Sigmoid colon (tissue), 4 donors: ENCODE results near the gene INO80E.

Experiments used
- EP300 ChIP-seq, 4 donors: sonication (generic); formaldehyde crosslinking; IDR thresholded peaks; one replicate each; pipeline ENCODE4 v1.6.1; 2017; ENCODE audit warnings: antibody characterized with exemption in 4 of 4
- POLR2A ChIP-seq, 2 donors: fragments of 450-650 bp; IDR thresholded peaks; one replicate each; pipeline ENCODE4 v1.6.1; 2016; ENCODE audit warnings: antibody characterized with exemption in 2 of 2, mild to moderate bottlenecking in 2 of 2, moderate library complexity in 2 of 2
- POLR2AphosphoS5 ChIP-seq, 4 donors: sonication (generic); formaldehyde crosslinking; IDR thresholded peaks; one replicate each; pipeline ENCODE4 v1.6.1; 2017; ENCODE audit warnings: antibody characterized with exemption in 4 of 4
- TF ChIP-seq, protein P1 (sequence below), 4 experiments: fragments of 450-650 bp in 3 of 4; fragments of 200-600 bp in 1 of 4; IDR thresholded peaks; one replicate each; pipeline ENCODE4 v1.5.1; 2016 to 2019; ENCODE audit warnings: antibody characterized with exemption in 4 of 4, mild to moderate bottlenecking in 3 of 4, moderate library complexity in 2 of 4

DNA sequence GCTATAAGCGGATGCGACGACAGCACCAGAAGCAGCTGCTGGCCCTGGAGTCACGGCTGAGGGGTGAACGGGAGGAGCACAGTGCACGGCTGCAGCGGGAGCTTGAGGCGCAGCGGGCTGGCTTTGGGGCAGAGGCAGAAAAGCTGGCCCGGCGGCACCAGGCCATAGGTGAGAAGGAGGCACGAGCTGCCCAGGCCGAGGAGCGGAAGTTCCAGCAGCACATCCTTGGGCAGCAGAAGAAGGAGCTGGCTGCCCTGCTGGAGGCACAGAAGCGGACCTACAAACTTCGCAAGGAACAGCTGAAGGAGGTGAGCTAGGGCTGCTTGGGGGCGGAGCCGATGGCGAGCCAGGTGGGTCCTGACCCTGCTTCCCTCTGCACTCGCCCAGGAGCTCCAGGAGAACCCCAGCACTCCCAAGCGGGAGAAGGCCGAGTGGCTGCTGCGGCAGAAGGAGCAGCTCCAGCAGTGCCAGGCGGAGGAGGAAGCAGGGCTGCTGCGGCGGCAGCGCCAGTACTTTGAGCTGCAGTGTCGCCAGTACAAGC lies 10.7 kb upstream of the INO80E start:
- TF ChIP-seq, protein P1, sequence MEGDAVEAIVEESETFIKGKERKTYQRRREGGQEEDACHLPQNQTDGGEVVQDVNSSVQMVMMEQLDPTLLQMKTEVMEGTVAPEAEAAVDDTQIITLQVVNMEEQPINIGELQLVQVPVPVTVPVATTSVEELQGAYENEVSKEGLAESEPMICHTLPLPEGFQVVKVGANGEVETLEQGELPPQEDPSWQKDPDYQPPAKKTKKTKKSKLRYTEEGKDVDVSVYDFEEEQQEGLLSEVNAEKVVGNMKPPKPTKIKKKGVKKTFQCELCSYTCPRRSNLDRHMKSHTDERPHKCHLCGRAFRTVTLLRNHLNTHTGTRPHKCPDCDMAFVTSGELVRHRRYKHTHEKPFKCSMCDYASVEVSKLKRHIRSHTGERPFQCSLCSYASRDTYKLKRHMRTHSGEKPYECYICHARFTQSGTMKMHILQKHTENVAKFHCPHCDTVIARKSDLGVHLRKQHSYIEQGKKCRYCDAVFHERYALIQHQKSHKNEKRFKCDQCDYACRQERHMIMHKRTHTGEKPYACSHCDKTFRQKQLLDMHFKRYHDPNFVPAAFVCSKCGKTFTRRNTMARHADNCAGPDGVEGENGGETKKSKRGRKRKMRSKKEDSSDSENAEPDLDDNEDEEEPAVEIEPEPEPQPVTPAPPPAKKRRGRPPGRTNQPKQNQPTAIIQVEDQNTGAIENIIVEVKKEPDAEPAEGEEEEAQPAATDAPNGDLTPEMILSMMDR (IDR thresholded peaks at IDR 0.05), result no peak
- TF ChIP-seq POLR2A (IDR thresholded peaks at IDR 0.05), result no peak
- TF ChIP-seq POLR2AphosphoS5 (IDR thresholded peaks at IDR 0.05), result no peak
- TF ChIP-seq EP300 (IDR thresholded peaks at IDR 0.05), result no peak
